PFSK-1 (cell line): ENCODE measurements around the gene MYO10.

Source experiments
- FOXP2 ChIP-seq: optimal IDR thresholded peaks from 2 replicates; pipeline ENCODE3; 2011; ENCODE audit warnings: borderline replicate concordance, control low read depth, inconsistent platforms; ENCODE audit not compliant: insufficient read depth; ENCODE audit errors: extremely low read length, extremely low read depth
- POLR2AphosphoS5 ChIP-seq: IDR thresholded peaks from 2 replicates; pipeline ENCODE4 v1.6.1; 2012; ENCODE audit warnings: low read depth, mild to moderate bottlenecking, control low read depth, low read length, moderate library complexity
- REST ChIP-seq, 2 experiments: IDR thresholded peaks; 2 replicates each; pipeline versions ENCODE4 v1.6.1 to v1.8.0; 2011 to 2012; ENCODE audit warnings: low read depth in 2 of 2, low read length in 2 of 2, control low read depth in 1 of 2, inconsistent platforms in 1 of 2, mild to moderate bottlenecking in 1 of 2, moderate library complexity in 1 of 2; ENCODE audit not compliant: insufficient read depth in 1 of 2
- SIN3A ChIP-seq: IDR thresholded peaks from 2 replicates; pipeline ENCODE4 v1.6.1; 2012; ENCODE audit warnings: mild to moderate bottlenecking, low read length, moderate library complexity, borderline replicate concordance; ENCODE audit not compliant: insufficient read depth
- TAF1 ChIP-seq: IDR thresholded peaks from 2 replicates; pipeline ENCODE4 v1.6.1; 2012; ENCODE audit warnings: low read length, control low read depth, borderline replicate concordance; ENCODE audit not compliant: insufficient read depth

- TF ChIP-seq REST (IDR thresholded peaks at IDR 0.05; ENCODE audit: insufficient read depth in 1 of 2, low read depth in 2 of 2, low read length in 2 of 2) = no peak
- TF ChIP-seq POLR2AphosphoS5 = no peak
- TF ChIP-seq SIN3A = no peak
- no peak for TF ChIP-seq FOXP2
- TF ChIP-seq TAF1 = no peak
These were observed 307.7 kb downstream of the MYO10 start for GRCh38 chr5:16628376-16628775.
